SK-N-SH treated with all-trans-retinoic acid at 6 μM for 48 hours (cell line): ENCODE data around the gene SLC25A22.

Source experiments
- ATAC-seq: fragments of 200-7000 bp; cut with Tn5 transposase; 3 replicates; pipeline ENCODE4 v1.9.1; 2020; ENCODE audit warnings: mild to moderate bottlenecking, moderate library complexity
- ARNTL ChIP-seq: fragments of 450-650 bp; formaldehyde crosslinking; IDR thresholded peaks from 2 replicates; pipeline ENCODE4 v1.5.0; 2020; ENCODE audit warnings: low read depth, mild to moderate bottlenecking, moderate library complexity, borderline replicate concordance
- BACH2 ChIP-seq: fragments of 250-450 bp; sonication (Bioruptor Pico); IDR thresholded peaks from 2 replicates; pipeline ENCODE4 v1.9.0; 2021; ENCODE audit warnings: mild to moderate bottlenecking, borderline replicate concordance
- CREB5 ChIP-seq: fragments of 250-450 bp; sonication (Bioruptor Pico); IDR thresholded peaks from 2 replicates; pipeline ENCODE4 v1.5.1; 2020; ENCODE audit warnings: low read depth, mild to moderate bottlenecking, moderate library complexity
- CSDC2 ChIP-seq: fragments of 250-450 bp; sonication (Bioruptor Pico); IDR thresholded peaks from 2 replicates; pipeline ENCODE4 v1.5.0; 2020; ENCODE audit warnings: mild to moderate bottlenecking, moderate library complexity
- CSRNP3 ChIP-seq: fragments of 250-450 bp; sonication (Bioruptor Pico); IDR thresholded peaks from 2 replicates; pipeline ENCODE4 v1.5.1; 2021; ENCODE audit warnings: mild to moderate bottlenecking, moderate library complexity
- ESRRG ChIP-seq: fragments of 250-450 bp; sonication (Bioruptor Pico); IDR thresholded peaks from 2 replicates; pipeline ENCODE4 v1.6.1; 2021; ENCODE audit warnings: mild to moderate bottlenecking
- ISL1 ChIP-seq: fragments of 250-450 bp; sonication (Bioruptor Pico); IDR thresholded peaks from 2 replicates; pipeline ENCODE4 v2.1.2; 2022; ENCODE audit warnings: mild to moderate bottlenecking, moderate library complexity
- OSR1 ChIP-seq: fragments of 250-450 bp; sonication (Bioruptor Pico); IDR thresholded peaks from 2 replicates; pipeline ENCODE4 v1.8.0; 2022; ENCODE audit warnings: moderate library complexity, mild to moderate bottlenecking, inconsistent platforms
- PATZ1 ChIP-seq: fragments of 250-450 bp; sonication (Bioruptor Pico); IDR thresholded peaks from 2 replicates; pipeline ENCODE4 v1.8.0; 2020; ENCODE audit warnings: mild to moderate bottlenecking, moderate library complexity, borderline replicate concordance
- POU6F1 ChIP-seq: fragments of 250-450 bp; sonication (Bioruptor Pico); IDR thresholded peaks from 2 replicates; pipeline ENCODE4 v1.8.0; 2021; ENCODE audit warnings: low read depth, mild to moderate bottlenecking, moderate library complexity, borderline replicate concordance
- PPARA ChIP-seq: fragments of 250-450 bp; sonication (Bioruptor Pico); IDR thresholded peaks from 2 replicates; pipeline ENCODE4 v1.5.0; 2020; ENCODE audit warnings: mild to moderate bottlenecking, borderline replicate concordance
- RARB ChIP-seq: fragments of 250-450 bp; sonication (Bioruptor Pico); IDR thresholded peaks from 2 replicates; pipeline ENCODE4 v1.8.0; 2021; ENCODE audit warnings: mild to moderate bottlenecking, moderate library complexity
- SNAI2 ChIP-seq: fragments of 250-450 bp; sonication (Bioruptor Pico); IDR thresholded peaks from 2 replicates; pipeline ENCODE4 v1.5.0; 2020; ENCODE audit warnings: mild to moderate bottlenecking, moderate library complexity
- TOX ChIP-seq: fragments of 250-450 bp; sonication (Bioruptor Pico); IDR thresholded peaks from 2 replicates; pipeline ENCODE4 v1.8.0; 2021; ENCODE audit warnings: mild to moderate bottlenecking, moderate library complexity, borderline replicate concordance
- ZC3H10 ChIP-seq: fragments of 250-450 bp; sonication (Bioruptor Pico); IDR thresholded peaks from 2 replicates; pipeline ENCODE4 v1.5.1; 2021; ENCODE audit warnings: mild to moderate bottlenecking, moderate library complexity
- ZFP3 ChIP-seq: fragments of 250-450 bp; sonication (Bioruptor Pico); IDR thresholded peaks from 2 replicates; pipeline ENCODE4 v1.5.0; 2020; ENCODE audit warnings: mild to moderate bottlenecking, moderate library complexity
- ZFP30 ChIP-seq: fragments of 450-650 bp; formaldehyde crosslinking; IDR thresholded peaks from 2 replicates; pipeline ENCODE4 v1.5.0; 2022; ENCODE audit warnings: mild to moderate bottlenecking, moderate library complexity
- ZNF70 ChIP-seq: fragments of 450-650 bp; formaldehyde crosslinking; IDR thresholded peaks from 2 replicates; pipeline ENCODE4 v1.5.0; 2020; ENCODE audit warnings: mild to moderate bottlenecking, moderate library complexity

The SLC25A22 gene

GRCh38 chr11:802018-802617 lies 4.0 kb upstream of the SLC25A22 start:
- TF ChIP-seq ARNTL (CRISPR knock-in tag) (no peak), ZC3H10 (no peak), PATZ1 (CRISPR knock-in tag) (no peak), ESRRG (CRISPR knock-in tag) (no peak), RARB (no peak), CREB5 (CRISPR knock-in tag) (no peak)
- ATAC-seq = no peak

GRCh38 chr11:801097-801780 lies 3.2 kb upstream of the SLC25A22 start:
- no peak for ATAC-seq
- no peak for TF ChIP-seq CREB5 (CRISPR knock-in tag)
- TF ChIP-seq PATZ1 (CRISPR knock-in tag) = no peak
- no peak for TF ChIP-seq SNAI2
- no peak for TF ChIP-seq PPARA (CRISPR knock-in tag)
- no peak for TF ChIP-seq TOX (CRISPR knock-in tag)
- no peak for TF ChIP-seq POU6F1
- no peak for TF ChIP-seq ZNF70
- TF ChIP-seq ISL1 (CRISPR knock-in tag) = no peak
- TF ChIP-seq CSRNP3 (CRISPR knock-in tag) = no peak
- no peak for TF ChIP-seq OSR1 (CRISPR knock-in tag)
- no peak for TF ChIP-seq ESRRG (CRISPR knock-in tag)
- no peak for TF ChIP-seq ZFP30
- TF ChIP-seq ZFP3 (CRISPR knock-in tag) = no peak
- no peak for TF ChIP-seq ZC3H10
- TF ChIP-seq RARB = no peak
- no peak for TF ChIP-seq CSDC2

GRCh38 chr11:800473-800872 lies 2.4 kb upstream of the SLC25A22 start:
- no peak for ATAC-seq
- TF ChIP-seq BACH2 = no peak
